Lower lobe of right lung (tissue), 2 donors: Measurements from ENCODE around the gene FBXL12. TPM values are rescaled to one million over a fixed set of nuclear protein-coding genes. Genes with fewer than 3 reads are reported as not detected.

Experiments used
- ATAC-seq, 2 donors: fragments of 200-7000 bp; cut with Tn5 transposase; one replicate each; pipeline ENCODE4 v1.9.1; 2020 to 2022; ENCODE audit warnings: mild to moderate bottlenecking in 2 of 2, moderate library complexity in 2 of 2
- DNase-seq: peaks from one replicate; pipeline ENCODE4 v3.0.0-alpha.2; 2020
- H3K27ac ChIP-seq: fragments of 200-600 bp; one replicate; pipeline ENCODE4 v1.8.0; 2022
- H3K27me3 ChIP-seq: fragments of 200-600 bp; one replicate; pipeline ENCODE4 v1.8.0; 2022; ENCODE audit warnings: low read depth
- H3K36me3 ChIP-seq: fragments of 200-600 bp; one replicate; pipeline ENCODE4 v1.8.0; 2022; ENCODE audit warnings: mild to moderate bottlenecking
- H3K4me1 ChIP-seq: fragments of 200-600 bp; one replicate; pipeline ENCODE4 v1.8.0; 2022
- H3K4me3 ChIP-seq: fragments of 200-600 bp; one replicate; pipeline ENCODE4 v1.8.0; 2022; ENCODE audit warnings: mild to moderate bottlenecking
- H3K9me3 ChIP-seq: fragments of 200-600 bp; one replicate; pipeline ENCODE4 v1.8.0; 2022
- intact Hi-C: fragments of 100-400 bp; cut with DNase I; formaldehyde crosslinking; loops from one replicate; pipeline ENCODE4 v1.11.0; 2022
- total RNA-seq: library from RNA; stranded (reverse); fragmentation: NEBNext Ultra II Directional; extraction: Animal tissue kit (Norgen Biotek cat#: 25700); gene quantifications from one replicate; pipeline ENCODE4 v1.2.1, GENCODE V29; 2021
- TF ChIP-seq, protein P1 (sequence below): fragments of 200-600 bp; IDR thresholded peaks from one replicate; pipeline ENCODE4 v1.8.0; 2022; ENCODE audit warnings: antibody characterized with exemption, mild to moderate bottlenecking
- donor health status: DM: no; HTN: yes; CAD: no; lungs with severe emphysema.

The FBXL12 gene
- total RNA-seq, 1 donor from 2014 or later, result 18.6 TPM

DNA sequence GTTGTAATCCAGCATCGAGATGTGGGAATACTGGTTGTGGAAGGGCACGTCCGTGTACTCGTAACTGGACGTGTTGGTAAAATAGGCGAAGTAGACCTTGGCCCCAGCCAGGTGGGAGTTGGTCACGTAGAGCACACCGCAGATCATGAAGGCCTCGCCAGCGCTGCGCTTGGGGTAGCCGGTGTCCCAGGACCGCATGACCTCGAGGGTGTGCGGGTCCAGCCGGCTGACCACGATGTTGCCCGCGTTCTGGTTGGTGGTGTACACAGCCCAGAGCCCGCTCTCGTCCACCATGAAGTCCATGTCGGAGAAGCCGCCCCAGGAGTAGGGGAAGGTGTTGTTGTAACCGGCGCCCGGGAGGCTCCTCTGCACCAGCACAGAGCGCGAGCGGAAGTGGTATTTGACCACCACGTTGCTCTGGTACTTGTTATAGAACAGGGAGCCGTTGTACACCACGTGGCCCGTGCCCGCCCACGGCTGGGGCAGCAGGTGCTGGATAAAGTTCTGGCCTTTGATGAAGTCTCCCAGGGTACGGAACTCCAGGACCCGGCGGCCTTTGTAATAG is 35.5 kb upstream of the FBXL12 start:
- H3K36me3 ChIP-seq, result peaks cover 7% of the 10 kb centered on the region
- H3K4me3 ChIP-seq, result no peak overlapping the region
- no peaks in the 10 kb centered on the region for H3K4me1 ChIP-seq
- H3K27ac ChIP-seq, result no peak overlapping the region
- H3K27me3 ChIP-seq, result no peaks in the 10 kb centered on the region
- ATAC-seq (no peak), DNase-seq (no peak)
- no peaks in the 10 kb centered on the region for H3K9me3 ChIP-seq
- intact Hi-C loops, result no loop called here
- TF ChIP-seq, protein P1, sequence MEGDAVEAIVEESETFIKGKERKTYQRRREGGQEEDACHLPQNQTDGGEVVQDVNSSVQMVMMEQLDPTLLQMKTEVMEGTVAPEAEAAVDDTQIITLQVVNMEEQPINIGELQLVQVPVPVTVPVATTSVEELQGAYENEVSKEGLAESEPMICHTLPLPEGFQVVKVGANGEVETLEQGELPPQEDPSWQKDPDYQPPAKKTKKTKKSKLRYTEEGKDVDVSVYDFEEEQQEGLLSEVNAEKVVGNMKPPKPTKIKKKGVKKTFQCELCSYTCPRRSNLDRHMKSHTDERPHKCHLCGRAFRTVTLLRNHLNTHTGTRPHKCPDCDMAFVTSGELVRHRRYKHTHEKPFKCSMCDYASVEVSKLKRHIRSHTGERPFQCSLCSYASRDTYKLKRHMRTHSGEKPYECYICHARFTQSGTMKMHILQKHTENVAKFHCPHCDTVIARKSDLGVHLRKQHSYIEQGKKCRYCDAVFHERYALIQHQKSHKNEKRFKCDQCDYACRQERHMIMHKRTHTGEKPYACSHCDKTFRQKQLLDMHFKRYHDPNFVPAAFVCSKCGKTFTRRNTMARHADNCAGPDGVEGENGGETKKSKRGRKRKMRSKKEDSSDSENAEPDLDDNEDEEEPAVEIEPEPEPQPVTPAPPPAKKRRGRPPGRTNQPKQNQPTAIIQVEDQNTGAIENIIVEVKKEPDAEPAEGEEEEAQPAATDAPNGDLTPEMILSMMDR, result no peak

DNA sequence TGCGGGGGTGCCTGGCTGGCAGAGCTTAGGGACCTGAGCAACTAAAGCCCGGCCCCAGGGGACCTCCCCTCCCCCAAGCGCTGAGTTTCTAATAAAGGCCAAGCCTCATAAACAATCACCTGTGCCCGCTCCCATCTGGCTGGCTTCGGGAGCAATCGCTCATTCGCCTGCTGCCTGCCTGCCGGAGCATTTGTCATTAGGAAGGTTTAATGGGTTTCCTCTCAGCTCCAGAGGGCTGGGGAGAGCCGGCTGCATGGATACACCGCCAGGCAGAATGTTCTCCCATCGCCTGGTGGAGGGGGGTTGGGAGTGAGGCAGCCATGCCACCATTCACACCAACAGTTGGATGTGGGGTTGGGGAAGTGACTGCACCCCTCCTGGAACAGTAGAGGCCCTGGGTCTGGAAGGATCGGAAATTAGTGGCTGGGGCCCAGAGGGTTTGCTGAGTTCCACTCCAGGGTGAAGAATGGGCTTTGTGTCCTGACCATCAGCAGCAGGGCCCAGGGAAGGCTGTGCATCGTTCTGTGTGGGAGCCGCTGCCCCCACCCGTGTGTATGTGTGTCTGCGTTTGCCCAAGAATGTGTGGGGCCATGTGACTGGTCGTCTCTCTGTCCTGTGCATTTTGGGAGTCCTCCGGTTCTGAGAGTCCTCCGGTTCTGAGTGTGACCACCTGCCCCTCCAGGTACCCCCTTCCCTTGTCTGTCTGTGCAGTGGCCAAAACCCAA is 31.5 kb upstream of the FBXL12 start:
- intact Hi-C loops, result no loop called here
- Histone ChIP-seq H3K36me3 (peaks cover 47% of the 10 kb centered on the region), H3K4me1 (no peaks in the 10 kb centered on the region), H3K27me3 (no peaks in the 10 kb centered on the region), H3K9me3 (no peaks in the 10 kb centered on the region), H3K4me3 (no peak overlapping the region), H3K27ac (no peak overlapping the region)
- DNase-seq (no peak), ATAC-seq (no peak)
- TF ChIP-seq, protein P1, result no peak

DNA sequence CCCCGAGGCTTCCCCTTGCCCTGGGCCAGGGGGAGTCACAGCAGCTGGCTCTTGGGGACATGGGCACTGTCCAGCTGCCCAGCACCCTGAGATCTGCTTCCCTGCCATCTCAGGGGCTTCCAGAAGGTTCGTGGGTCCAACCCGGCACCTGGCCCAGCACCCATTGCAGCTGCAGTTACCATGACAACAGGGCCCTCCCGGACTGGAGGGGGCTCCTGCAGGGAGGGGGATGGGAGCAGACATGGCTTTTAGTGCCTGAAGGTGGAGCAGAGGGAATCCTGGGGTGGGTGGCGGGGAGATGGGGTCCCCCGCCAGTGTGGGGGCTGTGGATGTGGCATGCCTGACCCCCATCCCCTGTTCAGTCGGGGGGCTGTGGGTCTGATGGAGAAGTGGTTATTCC is 30.9 kb upstream of the FBXL12 start:
- DNase-seq, result no peak
- peaks cover 53% of the 10 kb centered on the region for H3K36me3 ChIP-seq
- intact Hi-C loops, result no loop called here

DNA sequence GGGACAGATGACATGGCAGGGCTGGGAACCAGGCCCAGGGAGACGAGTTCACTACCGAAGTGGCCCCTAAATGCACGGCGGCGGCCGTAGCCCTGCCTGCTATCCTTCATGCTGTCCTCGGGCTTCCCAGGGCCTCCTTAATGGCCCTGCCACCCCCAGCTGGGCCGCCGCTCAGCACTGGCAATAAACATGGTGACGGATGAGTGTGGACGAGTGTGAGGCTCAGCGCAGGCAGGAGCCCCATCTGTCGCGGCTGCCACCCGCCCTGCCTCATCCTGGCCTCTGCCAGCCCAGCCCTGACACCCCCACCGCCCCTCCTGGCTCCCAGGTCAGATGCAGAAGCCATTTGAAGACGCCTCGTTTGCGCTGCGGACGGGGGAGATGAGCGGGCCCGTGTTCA is 29.9 kb upstream of the FBXL12 start:
- Histone ChIP-seq H3K27ac (no peak overlapping the region), H3K36me3 (peaks cover 63% of the 10 kb centered on the region), H3K27me3 (no peaks in the 10 kb centered on the region), H3K4me1 (no peaks in the 10 kb centered on the region), H3K4me3 (no peak overlapping the region), H3K9me3 (no peaks in the 10 kb centered on the region)
- ATAC-seq (no peak), DNase-seq (no peak)
- intact Hi-C loops, result no loop called here
- TF ChIP-seq, protein P1, result no peak

More for the DNA sequence above, 30.9 kb upstream of the FBXL12 start:
- Histone ChIP-seq H3K27me3 (no peaks in the 10 kb centered on the region), H3K4me3 (no peak overlapping the region), H3K27ac (no peak overlapping the region), H3K4me1 (no peaks in the 10 kb centered on the region), H3K9me3 (no peaks in the 10 kb centered on the region)
- ATAC-seq, result no peak
- TF ChIP-seq, protein P1, result no peak

DNA sequence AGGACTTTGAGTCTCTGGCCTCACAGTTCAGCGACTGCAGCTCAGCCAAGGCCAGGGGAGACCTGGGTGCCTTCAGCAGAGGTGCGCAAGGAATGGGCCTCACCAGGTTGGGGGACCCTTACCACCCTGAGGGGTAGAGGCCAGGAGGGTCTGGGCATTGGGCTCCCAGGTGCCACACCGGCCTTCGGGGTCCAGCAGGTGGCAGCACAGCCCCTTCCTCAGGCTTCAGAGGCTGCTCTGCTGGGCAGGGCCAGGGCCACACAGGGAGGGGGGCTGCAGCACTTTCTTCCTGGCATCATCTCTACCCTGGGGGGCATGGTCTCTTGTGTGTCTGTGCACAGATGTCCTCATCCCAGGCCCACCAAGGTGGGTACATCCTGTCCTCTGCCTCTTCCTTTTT is 29.2 kb upstream of the FBXL12 start:
- no peak overlapping the region for H3K4me3 ChIP-seq
- ATAC-seq, result no peak
- DNase-seq, result no peak
- intact Hi-C loops, result no loop called here
- no peaks in the 10 kb centered on the region for H3K27me3 ChIP-seq
- no peaks in the 10 kb centered on the region for H3K9me3 ChIP-seq
- no peaks in the 10 kb centered on the region for H3K4me1 ChIP-seq
- H3K27ac ChIP-seq, result no peak overlapping the region
- TF ChIP-seq, protein P1, result peak; percentile 30
- peaks cover 65% of the 10 kb centered on the region for H3K36me3 ChIP-seq
